Measurements from ENCODE around the gene SS18L1.

SS18L1 gene

DNA sequence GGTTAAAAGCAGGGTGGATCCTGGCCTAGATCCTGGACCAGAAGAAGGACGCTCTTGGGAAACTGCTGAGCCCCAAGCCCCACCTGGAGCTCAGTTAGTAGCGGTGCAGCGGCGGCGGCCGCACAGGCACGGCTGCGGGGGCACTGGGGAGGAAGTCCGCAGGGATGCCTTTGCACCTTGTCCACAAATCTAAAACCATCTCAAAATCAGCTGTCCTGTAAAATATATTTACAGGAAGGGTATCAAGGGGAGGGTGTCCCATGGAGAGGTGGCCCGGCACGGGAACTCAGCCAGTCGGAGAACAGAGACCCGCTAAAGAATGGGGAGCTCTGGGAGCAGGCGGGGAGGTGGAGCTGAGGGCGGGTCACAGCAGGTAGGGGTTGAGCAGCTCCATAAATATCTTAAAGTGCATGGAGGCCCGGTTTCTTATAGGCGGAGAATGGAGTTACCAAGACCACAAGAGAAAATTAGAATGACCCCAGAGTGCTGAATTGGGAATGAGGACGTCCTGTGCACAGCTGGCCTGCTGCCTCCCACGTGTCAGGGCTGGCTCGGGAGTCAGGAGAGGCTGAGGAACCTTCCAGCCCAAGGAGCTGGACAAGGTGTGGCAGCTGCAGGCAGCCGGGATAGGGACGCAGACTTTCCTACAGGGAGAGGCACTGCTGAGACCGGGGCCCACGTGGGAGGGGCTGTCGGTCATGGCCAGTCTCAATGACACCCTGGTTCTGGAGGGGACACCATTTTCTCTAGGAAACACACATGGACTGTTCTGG, 47.3 kb downstream of the SS18L1 start:
- H3K4me3 ChIP-seq (ENCODE audit: low read depth, low read length), result no peak overlapping the region
- no peak for DNase-seq (ENCODE audit: low read depth)
- TF ChIP-seq, protein P1, sequence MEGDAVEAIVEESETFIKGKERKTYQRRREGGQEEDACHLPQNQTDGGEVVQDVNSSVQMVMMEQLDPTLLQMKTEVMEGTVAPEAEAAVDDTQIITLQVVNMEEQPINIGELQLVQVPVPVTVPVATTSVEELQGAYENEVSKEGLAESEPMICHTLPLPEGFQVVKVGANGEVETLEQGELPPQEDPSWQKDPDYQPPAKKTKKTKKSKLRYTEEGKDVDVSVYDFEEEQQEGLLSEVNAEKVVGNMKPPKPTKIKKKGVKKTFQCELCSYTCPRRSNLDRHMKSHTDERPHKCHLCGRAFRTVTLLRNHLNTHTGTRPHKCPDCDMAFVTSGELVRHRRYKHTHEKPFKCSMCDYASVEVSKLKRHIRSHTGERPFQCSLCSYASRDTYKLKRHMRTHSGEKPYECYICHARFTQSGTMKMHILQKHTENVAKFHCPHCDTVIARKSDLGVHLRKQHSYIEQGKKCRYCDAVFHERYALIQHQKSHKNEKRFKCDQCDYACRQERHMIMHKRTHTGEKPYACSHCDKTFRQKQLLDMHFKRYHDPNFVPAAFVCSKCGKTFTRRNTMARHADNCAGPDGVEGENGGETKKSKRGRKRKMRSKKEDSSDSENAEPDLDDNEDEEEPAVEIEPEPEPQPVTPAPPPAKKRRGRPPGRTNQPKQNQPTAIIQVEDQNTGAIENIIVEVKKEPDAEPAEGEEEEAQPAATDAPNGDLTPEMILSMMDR (IDR thresholded peaks at IDR 0.05; ENCODE audit: insufficient read depth, low read depth, low read length, missing control alignments), result no peak

- no peak overlapping the region for H3K4me3 ChIP-seq (ENCODE audit: low read depth, low read length)
- DNase-seq (ENCODE audit: low read depth), result no peak
- TF ChIP-seq, protein P1 (IDR thresholded peaks at IDR 0.05; ENCODE audit: insufficient read depth, low read depth, low read length, missing control alignments), result no peak
Observed at GRCh38 chr20:62191781-62192559, 48.4 kb downstream of the SS18L1 start.

GRCh38 chr20:62192635-62193034, 49.1 kb downstream of the SS18L1 start:
- DNase-seq (ENCODE audit: low read depth), result no peak
- no peak overlapping the region for H3K4me3 ChIP-seq (ENCODE audit: low read depth, low read length)
- TF ChIP-seq, protein P1 (IDR thresholded peaks at IDR 0.05; ENCODE audit: insufficient read depth, low read depth, low read length, missing control alignments), result no peak

DNA sequence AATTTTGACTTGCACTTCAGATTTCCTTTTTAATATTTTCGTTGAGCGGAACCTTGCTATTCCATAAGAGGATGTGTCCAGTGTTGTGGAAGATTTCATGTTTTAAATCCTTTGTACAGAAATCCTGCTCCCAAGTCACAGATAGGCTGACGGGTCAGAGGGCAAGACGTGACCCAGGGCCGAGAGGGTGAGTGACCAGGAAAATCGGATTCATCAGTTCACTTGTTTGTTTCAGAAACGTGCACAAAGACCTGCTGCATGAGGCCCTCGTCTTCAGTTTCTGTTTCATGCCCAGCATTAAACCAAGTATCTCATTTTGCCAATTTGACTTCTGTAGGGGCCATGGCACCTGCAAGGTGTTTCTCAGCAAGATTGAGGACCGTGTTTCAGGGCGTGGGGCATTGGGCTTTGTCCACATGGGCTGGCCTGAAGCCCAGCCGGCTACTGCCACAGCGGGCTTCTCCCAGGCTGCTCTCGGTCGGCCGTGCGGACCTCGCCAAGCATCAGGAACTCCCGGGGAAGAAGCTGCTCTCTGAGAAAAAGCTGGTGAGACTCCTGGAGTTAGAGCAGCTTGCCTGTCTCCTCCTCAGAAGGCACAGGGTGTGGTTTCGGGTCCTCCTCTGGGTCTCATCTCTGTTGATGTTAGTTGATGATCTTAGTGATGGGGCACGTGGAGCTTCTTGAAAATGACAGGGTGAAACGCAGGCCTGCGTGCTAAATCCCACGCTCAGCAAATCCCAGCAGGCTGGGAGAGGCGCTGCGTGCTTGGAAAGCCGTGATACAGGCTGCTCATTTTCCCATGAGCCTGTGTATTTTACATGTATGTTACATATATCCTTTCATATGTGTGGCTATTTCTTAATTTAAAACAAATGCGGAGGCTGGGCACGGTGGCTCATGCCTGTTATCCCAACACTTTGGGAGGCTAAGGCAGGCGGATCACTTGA, 49.8 kb downstream of the SS18L1 start:
- DNase-seq (ENCODE audit: low read depth), result no peak
- H3K4me3 ChIP-seq (ENCODE audit: low read depth, low read length), result no peak overlapping the region
- TF ChIP-seq, protein P1 (IDR thresholded peaks at IDR 0.05; ENCODE audit: insufficient read depth, low read depth, low read length, missing control alignments), result no peak

- no peak for DNase-seq (ENCODE audit: low read depth)
- H3K4me3 ChIP-seq (ENCODE audit: low read depth, low read length), result no peak overlapping the region
- TF ChIP-seq, protein P1 (IDR thresholded peaks at IDR 0.05; ENCODE audit: insufficient read depth, low read depth, low read length, missing control alignments), result no peak
Observed at GRCh38 chr20:62195075-62195405, 51.5 kb downstream of the SS18L1 start.

GRCh38 chr20:62195736-62196135, 52.2 kb downstream of the SS18L1 start:
- no peak overlapping the region for H3K4me3 ChIP-seq (ENCODE audit: low read depth, low read length)
- DNase-seq (ENCODE audit: low read depth), result no peak
- TF ChIP-seq, protein P1 (IDR thresholded peaks at IDR 0.05; ENCODE audit: insufficient read depth, low read depth, low read length, missing control alignments), result no peak

Data from GM12865 (cell line).